GM21786 (cell line): ENCODE measurements around the gene CCDC150.
"Not testable (repeated sequence)": the region's sequence is repeated elsewhere in the genome, so short reads cannot be mapped to it uniquely, and the experiment has no call there.

Experiments used
- ATAC-seq: cut with Tn5 transposase; IDR thresholded peaks from one replicate; pipeline ENCODE4 v1.9.1; 2021; ENCODE audit not compliant: unreplicated experiment

CCDC150 gene

DNA sequence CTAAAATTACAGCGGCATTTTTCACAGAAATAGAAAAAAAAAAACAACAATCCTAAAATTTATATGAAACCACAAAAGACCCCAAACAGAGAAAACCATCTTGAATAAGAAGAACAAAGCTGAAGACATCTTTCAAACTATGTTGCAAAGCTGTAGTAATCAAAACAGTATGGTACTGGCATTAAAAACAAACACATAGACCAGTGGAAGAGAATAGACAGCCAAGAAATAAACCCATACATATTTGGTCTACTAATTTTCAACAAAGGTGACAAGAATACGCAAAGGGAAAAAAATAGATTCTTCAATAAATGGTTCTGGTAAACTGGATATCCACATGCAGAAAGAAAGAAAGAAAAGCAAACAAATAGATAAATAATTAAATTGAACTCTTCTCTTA lies 9.0 kb upstream of the CCDC150 start:
- ATAC-seq: no peak

- ATAC-seq: no peak
These were observed 4.4 kb upstream of the CCDC150 start for GRCh38 chr2:196635156-196635555.

GRCh38 chr2:196638765-196639164 lies 750 bp upstream of the CCDC150 start:
- ATAC-seq: no peak

GRCh38 chr2:196640031-196640548 lies 575 bp downstream of the CCDC150 start:
- no peak for ATAC-seq

- ATAC-seq: no peak
These were observed 9.7 kb downstream of the CCDC150 start for GRCh38 chr2:196649202-196649601.

DNA sequence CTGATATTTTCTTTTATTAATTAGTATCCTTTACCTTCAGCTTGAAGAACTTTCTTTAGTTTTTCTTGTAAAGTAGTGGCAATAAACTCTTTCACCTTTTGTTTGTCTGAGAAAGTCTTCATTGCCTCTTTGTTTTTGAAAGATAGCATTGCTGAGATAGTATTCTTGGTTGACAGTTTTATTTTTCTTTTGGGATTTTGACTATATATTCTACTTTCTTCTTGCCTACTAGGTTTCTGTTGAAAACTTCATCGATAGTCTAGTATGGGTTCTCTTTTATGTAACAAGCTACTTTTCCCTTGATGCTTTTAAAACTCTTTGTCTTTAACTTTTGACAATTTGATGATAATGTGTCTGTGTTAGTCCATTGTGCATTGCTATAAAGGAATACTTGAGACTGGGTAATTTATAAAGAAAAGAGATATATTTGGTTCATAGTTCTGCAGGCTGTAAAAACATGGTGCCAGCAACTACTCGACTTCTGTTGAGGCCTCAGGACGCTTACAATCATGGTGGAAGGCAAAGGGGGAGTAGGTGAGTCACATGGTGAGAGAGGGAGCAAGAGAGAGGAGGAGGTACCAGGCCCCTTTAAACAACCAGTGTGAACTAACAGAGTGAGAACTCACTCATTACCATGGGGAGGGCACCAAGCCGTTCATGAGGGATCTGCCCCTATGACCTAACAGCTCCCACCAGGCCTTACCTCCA lies 12.0 kb downstream of the CCDC150 start:
- ATAC-seq: no peak

- no peak for ATAC-seq
These were observed 13.4 kb downstream of the CCDC150 start for GRCh38 chr2:196652869-196653268.

DNA sequence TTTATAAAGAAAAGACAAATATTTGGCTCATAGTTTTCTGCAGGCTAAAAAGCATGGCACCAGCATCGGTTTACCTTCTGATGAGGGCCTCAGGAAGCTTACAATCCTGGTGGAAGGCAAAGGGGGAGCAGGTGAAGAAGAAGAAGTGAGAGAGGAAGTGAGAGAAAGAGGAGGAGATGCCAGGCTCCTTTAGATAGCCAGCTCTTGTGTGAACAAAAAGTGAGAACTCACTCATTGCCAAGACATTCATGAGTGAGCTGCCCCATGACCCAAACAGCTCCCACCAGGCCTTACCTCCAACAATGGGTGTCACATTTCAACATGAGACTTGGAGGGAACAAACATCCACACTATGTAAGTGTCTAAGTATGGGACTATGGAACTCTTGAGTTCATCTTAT lies 14.3 kb downstream of the CCDC150 start:
- ATAC-seq: no peak

GRCh38 chr2:196655761-196656160 lies 16.2 kb downstream of the CCDC150 start:
- no peak for ATAC-seq

DNA sequence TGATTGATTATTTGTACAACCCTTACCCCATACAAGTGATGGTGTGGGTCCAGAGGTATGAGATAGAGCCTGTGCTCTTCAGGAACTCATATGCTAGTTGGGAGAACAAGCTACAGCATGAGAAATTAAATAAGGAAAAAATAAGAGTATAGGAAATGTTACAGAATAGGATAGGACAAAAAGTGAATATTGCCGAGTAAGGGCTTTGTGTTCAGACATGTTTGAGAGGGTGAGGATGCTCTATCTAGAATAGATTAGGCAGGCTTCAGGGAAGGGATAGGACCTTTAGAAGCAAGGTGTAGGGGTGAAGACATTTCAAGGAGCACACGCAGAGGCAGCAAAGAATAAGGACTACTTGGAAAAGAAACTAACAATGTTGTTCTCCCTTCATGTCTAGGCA lies 17.8 kb downstream of the CCDC150 start:
- ATAC-seq: no peak

DNA sequence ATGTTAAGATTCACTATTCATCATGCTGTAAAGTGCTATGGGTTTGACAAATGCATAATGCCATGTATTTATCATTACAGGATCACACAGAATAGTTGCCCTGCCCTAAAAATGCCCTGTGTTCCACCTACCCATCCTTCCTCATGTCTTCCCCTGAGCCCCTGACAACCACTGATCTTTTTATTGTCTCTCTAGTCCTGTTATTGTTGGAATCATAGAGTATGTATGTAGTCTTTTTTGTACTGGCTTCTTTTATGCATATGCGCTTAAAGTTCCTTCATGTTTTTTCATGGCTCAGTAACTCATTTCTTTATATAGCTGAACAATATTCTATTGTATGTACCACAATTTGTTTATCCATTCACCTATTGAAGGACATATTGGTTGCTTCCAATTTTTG lies 20.3 kb downstream of the CCDC150 start:
- no peak for ATAC-seq

GRCh38 chr2:196660244-196660643 lies 20.7 kb downstream of the CCDC150 start:
- ATAC-seq: no peak

DNA sequence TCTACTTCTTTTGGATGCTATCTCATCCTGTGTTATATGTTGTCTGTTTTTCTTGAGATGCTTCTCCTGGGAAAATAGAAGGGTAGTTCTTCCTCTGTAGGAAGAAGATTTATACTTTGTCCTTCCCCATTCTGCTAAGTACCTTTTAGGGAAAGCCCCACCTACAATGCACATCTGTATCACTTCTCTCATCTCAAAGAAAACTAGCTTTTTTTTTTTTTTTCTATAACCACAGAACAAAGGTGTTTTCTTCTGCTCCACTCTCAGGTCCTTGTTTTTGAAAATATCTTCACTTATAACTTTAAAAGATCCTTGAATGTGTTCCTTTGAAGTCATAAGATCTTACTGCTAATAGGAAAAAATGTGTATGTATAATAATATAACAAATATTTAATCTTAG lies 30.8 kb downstream of the CCDC150 start:
- no peak for ATAC-seq

GRCh38 chr2:196675963-196676362 lies 36.4 kb downstream of the CCDC150 start:
- no peak for ATAC-seq

DNA sequence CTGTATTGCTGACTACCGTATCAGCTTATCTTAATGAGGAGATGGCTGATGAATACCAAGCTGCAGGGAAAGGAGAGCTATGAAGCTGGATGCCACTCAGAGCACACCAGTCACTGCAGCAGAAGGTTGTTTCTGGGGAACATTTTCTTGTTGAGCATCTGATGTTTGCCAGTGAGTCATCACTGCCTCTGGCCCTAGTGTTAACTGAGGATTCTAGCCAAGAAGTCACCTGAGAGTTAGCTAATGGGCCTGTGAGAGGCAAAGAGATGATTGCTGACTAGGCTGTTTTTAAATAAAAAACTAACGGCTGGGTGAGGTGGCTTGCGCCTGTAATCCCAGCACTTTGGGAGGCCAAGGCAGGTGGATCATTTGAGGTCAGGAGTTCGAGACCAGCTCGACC lies 37.9 kb downstream of the CCDC150 start:
- ATAC-seq: no peak

- ATAC-seq: no peak
These were observed 39.9 kb downstream of the CCDC150 start for GRCh38 chr2:196679368-196679767.

GRCh38 chr2:196681510-196681909 lies 42.0 kb downstream of the CCDC150 start:
- no peak for ATAC-seq

DNA sequence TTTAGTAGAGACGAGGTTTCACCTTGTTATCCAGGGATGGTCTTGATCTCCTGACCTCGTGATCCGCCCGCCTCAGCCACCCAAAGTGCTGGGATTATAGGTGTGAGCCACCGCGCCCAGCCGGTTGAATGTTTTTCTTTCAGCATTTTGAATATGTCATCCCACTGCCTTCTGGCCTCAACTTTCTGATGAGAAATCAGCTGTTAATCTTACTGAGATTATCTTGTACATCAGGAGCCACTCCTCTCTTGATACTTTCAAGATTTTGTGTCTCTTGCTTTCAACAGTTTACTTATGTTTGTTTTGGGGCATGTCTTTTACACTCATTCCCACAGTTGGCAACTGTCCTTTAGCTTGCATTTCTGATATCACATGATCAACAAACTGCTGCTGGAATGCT lies 46.3 kb downstream of the CCDC150 start:
- no peak for ATAC-seq

DNA sequence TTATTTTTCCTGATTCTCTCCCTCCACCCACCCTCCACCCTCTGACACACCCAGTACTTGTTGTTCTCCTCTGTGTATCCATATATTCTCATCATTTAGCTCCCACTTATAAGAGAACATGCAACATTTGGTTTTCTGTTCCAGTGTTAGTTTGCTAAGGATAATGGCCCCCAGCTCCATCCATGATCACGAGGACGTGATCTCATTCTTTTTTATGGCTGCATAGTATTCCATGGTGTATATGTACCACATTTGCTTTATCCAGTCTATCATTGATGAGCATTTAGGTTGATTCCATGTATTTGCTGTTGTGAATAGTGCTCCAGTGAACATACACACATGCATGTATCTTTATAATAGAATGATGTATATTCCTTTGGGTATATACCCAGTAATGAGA lies 47.2 kb downstream of the CCDC150 start:
- ATAC-seq: not testable (repeated sequence)

DNA sequence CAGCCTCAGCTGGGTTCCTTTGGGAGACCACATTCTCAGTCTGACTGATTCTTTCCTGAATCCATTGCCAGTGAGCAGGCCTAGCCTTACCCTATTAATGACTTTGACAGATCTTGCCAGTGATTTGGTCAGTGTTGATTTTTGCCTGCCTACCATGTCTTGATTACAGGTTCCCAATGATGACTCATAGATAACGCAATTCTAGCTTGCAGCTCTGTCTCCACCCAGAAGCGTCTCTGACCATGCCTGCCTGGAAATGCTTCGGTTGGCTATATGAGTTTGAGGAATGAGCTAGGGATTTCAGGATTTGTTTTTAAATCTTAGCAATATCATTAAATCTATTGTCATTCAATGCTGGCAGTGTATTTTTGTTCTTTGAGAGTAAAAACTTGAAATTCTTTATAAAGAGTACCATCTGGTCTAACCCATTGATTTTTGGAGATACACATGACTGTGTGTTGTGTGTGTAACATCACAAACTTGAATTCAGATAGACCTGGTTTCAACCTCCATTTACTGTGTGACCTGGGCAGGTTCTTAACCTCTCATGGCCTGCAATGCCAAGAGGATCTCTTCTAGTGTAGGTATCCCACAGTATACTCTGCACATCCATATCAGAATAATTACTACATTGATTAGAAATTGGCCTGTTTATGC lies 57.0 kb downstream of the CCDC150 start:
- no peak for ATAC-seq

GRCh38 chr2:196697825-196698224 lies 58.3 kb downstream of the CCDC150 start:
- ATAC-seq: peak; percentile 53

DNA sequence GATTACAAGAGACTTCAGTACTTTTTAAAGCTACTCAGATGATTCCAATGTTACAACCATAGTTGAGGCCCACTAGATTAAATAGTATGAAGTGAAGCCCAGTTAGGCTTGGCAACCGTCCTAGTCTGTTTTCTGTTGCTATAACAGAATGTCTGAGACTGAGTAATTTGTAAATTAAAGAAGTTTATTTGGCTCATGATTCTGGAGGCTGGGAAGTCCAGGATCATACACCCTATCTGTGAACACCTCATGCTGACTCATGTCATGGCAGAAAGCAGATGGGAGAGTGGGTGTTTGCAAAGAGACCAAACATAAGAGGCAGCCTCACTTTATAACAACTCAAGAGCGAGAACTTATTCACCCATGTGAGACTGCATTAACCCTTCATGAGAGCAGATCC lies 63.1 kb downstream of the CCDC150 start:
- no peak for ATAC-seq

DNA sequence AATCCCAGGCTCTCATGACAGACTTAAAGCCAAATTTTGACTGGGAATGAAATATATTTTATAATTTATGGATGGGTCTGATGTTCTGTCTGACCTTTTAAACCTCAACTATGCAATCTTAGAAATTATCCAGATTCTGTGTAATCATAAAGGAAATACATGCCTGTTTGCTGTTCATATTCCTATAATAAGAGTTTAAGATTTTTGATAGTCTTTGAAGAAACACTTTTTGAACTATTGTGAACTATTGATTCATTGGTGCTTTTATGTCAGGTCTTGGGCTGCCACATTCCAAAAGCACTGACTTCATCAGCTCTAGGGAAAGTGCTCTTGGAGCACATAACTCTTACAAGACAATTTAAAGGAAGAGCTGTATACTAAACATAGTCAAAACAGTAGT lies 64.2 kb downstream of the CCDC150 start:
- no peak for ATAC-seq
